IPS DF 19.7 (cell line): ENCODE data around the gene TBRG4.
"Not testable (repeated sequence)": the region's sequence is repeated elsewhere in the genome, so short reads cannot be mapped to it uniquely, and the experiment has no call there.

Experiments
- DNase-seq: peaks from one replicate; pipeline ENCODE4 v3.0.0-alpha.2; 2013; ENCODE audit warnings: low read depth, low spot score

Gene TBRG4

GRCh38 chr7:45117582-45117981, 6.1 kb upstream of the TBRG4 start:
- no peak for DNase-seq

DNA sequence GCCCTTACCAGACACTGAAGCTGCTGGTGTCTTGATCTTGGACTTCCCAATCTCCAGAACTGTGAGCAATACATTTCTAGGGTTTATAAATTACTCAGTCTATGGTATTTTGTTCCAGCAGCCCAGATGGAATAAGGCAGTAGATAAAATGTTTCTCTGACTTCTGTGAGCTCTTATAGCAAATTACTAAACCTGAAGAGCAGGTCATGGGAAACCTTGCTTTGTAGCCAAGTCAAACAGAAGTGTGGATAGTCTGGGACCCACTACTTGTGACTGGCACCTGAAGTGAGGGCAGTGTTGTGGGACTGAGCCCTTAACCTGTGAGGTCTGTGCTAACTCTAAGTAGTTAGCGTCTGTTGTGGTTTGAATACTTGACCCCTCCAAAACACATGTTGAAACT, 4.6 kb upstream of the TBRG4 start:
- DNase-seq = no peak

- no peak for DNase-seq
Observed at GRCh38 chr7:45114926-45115325, 3.4 kb upstream of the TBRG4 start.

- DNase-seq = not testable (repeated sequence)
Observed at GRCh38 chr7:45114257-45114656, 2.8 kb upstream of the TBRG4 start.

DNA sequence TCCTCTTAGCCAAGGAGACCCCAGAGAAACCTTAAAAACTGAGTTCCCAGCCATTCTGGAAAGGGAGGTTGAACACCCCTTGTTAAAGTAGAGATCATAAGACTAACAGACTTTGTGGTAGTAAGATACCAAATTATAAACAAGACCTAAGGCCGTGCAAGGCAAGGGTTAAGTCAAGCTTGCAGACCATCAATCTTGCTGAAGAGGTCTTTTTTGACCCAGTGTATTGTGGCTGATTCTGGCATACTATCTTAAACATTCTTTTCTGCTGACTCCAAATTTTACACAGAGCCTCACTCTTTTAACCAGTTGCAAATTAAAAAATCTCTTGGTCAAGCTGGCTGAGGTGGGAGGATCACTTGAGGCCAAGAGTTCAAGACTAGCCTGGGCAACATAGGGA, 1.2 kb upstream of the TBRG4 start:
- DNase-seq = no peak

DNA sequence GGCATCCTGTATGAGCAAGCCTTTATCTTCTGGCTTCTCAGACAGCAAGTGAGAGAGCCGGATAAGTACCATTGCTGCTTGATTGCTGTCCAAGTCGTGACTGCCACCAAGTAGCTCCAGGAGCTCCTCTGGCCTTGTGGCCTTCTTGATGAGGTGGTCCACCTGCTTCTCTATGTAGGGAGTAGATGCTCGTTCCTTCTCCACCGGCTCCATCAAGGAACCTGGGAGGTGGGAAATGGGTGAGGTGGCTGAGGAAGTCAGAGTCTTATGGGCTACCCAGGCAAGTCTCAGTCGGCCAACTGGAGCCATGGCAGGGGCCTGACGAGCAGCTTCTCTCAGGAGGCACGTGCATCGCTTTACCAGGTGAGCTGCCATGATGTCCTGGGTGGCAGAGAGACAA, 2.6 kb downstream of the TBRG4 start:
- no peak for DNase-seq

DNA sequence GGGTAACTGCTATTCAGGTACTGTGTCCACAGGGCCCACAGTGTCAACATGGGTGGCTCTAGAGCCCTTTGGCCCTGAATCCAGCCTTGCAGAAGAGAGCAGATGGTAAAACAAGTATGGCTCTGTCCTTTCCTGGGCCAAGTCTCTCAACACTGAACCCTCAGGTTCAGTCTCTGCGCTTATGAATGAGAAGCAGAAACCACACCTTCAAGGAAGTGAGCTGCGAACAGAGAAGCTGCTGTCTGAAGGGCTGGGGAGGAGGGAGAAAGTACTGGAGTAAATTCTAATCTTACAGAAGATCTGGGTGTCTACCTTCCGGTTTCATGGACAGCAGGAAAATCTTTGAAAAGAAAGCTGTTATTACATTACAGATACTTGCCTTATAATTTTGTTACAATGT, 4.1 kb downstream of the TBRG4 start:
- no peak for DNase-seq

DNA sequence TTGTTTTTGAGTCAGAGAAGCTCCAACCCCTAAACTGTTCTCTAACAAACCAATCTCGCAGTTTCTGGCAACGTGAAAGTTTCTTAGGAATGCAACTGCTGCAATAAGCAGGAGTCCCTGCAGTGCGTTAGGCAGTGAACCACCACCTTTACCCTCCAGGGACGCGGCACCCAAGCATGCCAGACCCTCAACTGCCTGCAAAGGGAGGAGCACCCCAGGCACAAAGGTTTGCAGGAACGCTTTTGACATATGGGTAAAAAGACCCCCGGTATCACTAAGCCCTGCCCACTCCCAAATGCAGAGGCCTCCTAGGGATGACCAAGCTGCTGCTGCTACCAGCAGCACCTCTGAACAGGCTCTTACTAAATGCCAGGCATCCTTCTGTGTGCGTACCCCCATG, 4.7 kb downstream of the TBRG4 start:
- DNase-seq = no peak

GRCh38 chr7:45105588-45106188, 5.8 kb downstream of the TBRG4 start:
- DNase-seq = no peak

DNA sequence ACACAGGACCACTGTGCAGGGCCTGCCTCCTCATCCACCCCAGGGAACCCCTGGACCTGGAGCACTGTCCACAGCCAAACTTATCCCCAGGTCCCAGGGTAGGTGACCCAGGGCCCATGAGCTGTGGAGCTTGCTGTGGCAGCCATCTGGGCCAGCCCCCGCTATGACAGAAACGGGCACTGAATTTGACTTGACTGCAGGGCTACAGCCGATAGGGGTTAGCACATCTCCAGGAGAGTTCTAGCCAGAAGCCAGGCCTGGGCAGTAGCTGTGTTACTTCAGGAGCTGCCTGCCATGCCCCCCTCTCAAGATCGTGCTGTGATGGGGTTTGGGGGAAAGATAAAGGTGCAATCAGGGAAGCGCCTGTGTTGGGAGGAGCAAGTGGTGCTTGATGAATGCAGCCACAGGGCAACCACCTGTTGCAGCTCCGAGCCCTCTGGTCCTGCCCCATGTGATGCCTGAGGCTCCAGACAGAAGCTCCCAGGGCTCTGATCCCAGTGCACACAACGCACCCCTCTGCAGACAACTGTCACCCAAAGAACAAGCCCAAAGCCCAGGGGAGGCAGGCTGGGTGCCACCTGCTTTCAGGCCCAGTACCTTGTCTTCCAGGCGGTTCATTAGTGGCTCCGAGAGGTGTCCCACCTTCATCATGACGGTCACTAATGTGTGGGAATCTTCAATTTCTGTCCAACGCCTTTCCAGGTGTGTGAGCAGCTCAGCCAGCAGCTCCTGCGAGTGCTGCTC, 6.5 kb downstream of the TBRG4 start:
- DNase-seq = no peak

DNA sequence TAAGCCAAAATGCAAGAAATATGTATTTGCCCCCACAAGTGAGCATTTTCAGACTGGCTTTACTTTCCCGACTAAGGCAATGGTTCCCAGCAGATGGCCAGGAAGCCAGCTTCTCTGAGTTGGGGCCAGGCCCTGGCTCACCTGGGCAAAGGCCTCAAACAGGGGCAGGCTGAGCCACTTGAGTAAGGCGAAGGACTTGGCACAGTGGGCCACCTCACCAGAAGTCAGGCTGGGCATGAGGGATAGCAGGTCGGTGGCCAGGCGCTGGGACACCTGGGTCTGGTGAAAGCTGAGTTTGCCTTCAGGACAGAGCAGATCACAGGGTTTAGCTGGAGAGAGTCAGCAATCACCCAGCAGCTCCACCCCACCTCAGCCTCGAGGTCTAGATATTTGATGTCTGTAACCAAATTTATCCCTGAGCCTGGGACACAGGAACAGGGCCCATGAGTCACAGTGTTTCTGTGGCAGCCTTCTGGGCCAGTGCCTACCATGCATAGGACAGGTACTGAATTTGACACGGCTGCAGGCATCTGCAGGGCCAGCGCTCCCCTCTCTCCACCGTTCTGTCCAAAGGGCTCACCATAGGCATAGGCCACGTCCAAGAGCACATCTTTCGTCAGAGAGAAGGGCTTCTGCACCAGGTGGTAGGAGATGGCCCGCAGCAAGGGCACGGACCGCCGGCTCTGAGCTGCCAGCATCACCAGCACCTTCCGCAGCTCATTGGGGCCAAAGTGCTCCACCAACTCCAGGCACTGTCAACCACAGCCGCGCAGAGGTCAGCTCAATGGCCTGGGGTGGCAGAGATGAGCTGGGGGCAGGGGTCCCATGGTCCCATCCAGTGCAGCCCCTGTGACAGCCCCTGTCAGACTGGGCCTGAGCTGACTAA, 7.3 kb downstream of the TBRG4 start:
- no peak for DNase-seq

DNA sequence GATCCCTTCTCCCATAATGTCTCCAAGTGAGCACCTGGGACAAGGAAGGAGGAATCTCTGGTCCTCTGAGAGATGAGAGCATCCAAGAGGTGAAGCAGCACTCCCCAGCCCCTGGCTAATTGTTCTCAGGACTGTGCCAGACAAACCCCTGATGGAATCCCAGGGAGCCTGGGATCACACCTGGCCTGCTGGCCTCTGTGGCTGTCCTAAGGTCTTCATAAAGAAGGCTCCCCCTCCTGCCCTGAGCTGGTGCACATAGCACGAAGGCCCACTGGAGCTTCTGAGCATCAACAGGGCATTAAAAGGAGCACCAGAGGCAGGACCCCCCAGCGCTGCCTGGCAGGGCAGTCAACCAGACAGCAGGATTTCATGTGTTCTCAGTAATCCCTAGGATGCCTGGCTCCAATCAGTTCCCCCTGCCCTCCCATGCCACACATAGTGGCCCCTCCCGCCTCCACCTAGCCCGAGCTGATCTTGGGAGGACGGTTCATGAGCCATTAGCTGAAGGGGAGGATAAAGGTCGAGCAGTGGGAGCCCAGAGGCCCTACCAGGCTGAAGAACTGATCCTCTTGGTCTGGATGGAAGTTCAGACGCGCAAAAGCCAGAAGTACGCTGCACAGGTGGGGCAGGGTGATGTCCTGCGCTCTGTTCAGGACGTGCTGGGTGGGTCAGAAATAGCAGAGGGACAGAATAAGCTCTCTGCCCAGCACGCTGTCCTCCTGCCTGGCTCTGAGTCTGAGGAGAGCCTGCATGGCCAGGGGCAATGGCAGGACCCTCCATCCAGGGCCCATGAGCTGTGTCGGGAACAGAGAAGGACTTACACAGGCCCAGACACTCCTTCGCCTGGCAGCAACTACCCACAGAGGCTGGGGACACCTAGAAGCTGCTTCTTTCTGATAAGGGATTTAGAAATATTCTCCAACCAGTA, 8.4 kb downstream of the TBRG4 start:
- DNase-seq = no peak

GRCh38 chr7:45101748-45102147, 9.7 kb downstream of the TBRG4 start:
- DNase-seq = no peak

- DNase-seq = no peak
Observed at GRCh38 chr7:45100761-45101480, 10.6 kb downstream of the TBRG4 start.

DNA sequence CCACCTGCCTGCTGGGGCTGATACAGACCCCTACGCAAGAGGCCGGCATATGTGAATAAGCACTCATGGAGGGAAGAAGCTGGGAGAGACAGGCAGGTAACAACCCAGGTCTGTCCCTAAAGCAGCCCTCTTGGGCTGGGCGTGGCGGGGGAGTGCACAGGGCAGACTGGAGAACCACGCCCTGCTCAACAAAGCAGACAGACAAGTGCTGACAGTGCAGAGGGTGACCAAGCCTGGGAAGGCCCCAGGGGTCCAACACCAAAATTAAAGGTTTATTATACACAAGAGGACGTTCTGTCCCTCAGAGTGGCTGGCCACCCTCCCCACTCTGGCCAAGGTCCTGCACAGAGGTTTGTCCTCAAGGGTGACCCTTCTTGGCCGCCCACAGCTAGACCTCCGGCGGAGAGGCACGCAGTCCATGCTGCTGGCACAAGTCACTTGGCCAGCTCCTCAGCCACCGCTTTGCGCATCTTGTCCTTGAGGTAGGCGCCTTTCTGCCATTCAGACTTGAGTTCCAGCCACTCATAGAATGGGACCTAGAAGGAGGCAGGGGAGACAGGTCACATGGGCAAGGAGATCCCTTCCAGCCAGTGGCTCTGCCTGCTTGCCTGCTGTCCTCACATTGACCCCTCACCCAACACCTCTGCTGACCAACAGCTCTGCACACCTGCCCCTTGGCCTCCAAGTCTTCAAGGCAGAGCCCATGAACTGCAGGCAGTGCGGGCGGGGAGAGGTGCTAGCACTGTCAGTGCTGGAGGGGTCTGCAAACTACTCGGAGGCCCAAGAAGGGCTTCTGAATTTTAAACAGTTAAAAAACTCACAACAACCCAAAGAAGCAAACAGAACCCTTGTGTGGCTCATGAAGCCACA, 11.4 kb downstream of the TBRG4 start:
- no peak for DNase-seq

DNA sequence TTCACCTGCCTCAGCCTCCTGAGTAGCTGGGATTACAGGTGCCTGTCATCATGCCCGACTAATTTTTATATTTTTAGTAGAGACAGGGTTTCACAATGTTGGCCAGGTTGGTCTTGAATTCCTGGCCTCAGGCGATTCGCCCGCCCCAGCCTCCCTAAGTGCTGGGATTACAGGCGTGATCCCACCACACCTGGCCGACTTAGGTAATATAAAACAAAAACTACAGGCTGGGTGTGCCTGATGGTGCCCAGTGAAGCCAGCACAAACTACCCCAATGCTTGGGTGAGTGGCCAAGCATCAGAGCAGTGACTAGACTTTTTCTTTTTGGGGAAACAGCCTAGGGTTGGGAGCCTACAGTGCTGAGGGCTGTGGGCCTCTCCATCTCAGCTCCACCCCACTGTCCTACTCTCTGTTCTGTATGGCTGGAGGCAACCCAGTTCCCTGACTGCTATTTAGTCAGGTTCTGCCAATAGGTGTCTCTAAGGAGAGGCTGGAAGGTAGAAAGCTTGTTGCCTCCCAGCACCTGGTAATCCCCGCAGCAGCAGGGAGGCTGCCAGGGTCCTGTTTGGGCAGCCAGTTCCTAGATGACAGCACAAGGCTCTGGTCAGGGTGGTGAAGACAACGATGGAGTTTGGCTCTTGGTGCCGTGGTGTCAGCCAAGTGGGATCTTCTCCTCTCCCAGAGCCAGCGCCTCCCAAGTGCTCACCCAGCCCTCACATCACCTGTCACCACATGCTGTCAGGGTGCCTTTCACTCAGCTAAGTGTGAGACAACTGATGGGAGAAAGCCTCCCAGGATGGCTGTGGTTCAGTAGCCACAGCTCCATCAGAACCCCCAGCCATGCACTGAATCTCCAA, 12.3 kb downstream of the TBRG4 start:
- no peak for DNase-seq

DNA sequence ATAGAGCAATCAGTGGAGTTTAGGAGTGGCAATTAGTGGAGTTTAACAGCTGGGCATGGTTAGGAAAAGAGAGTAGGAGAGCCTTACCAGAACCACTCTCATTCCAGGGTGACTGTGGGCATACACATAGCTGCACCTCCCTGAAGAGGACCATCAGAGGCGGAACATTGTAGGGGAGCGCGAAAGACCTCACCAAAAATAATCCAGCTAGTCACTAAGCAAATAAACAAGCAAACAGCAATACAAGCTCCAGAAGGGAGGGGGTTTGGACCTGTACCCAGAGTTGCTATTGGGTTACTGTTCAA, 18.6 kb downstream of the TBRG4 start:
- no peak for DNase-seq

DNA sequence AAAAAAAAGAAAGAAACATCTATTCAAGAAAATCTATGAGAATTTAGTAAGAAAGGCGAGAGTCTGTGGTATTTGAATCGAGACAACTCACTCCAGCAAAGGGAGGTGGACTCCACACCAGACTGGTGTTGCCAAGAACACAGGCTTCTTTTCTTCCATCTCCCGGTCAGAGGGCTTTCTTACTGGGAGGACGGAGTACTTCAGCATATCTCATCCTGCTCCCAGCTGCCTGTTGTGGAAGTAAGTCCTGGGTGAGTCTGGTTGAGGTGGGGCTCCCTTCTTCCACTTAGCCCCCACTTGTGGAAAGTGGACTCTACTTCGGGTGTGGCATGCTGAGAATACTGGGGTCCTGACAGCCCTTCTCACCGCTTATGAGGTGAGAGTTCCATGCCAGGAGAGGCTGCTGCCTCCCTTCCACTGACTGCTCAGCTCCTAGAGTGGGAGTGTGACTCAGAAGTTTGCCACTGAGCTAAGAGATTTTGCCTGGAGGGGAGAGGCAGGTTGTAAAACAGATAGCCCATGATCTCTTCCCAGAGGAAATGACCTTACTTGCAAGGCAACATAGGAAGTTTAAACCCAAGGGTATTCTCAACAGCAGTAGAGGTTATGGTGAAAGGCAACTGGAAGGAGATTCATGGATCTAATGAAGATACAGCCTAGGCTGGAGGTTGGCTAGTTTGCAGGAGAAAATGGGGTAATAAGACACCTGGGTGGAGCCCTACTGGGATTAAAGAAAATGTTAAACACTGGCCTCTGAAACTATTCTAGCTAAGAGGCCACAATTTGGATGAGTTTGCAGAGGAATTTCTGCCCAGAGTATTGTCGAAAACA, 19.2 kb downstream of the TBRG4 start:
- DNase-seq = no peak
